Parathyroid adenoma (tissue), 2 donors: ENCODE measurements around the gene CCR5AS.

ENCODE experiments used
- H2AFZ ChIP-seq: fragments of 300-600 bp; sonication (generic); one replicate; pipeline ENCODE4 v1.7.0; 2017; ENCODE audit warnings: antibody characterized with exemption, mild to moderate bottlenecking
- H3K27ac ChIP-seq: fragments of 300-600 bp; sonication (generic); one replicate; pipeline ENCODE4 v1.7.0; 2017
- H3K27me3 ChIP-seq: fragments of 300-600 bp; sonication (generic); one replicate; pipeline ENCODE4 v1.7.0; 2017; ENCODE audit warnings: low read length; ENCODE audit not compliant: control insufficient read depth, insufficient read depth
- H3K36me3 ChIP-seq: fragments of 300-600 bp; sonication (generic); one replicate; pipeline ENCODE4 v1.7.0; 2017; ENCODE audit warnings: low read length; ENCODE audit not compliant: control insufficient read depth, insufficient read depth
- H3K4me1 ChIP-seq: fragments of 300-600 bp; sonication (generic); one replicate; pipeline ENCODE4 v1.7.0; 2017; ENCODE audit warnings: control low read depth
- H3K4me2 ChIP-seq: fragments of 300-600 bp; sonication (generic); one replicate; pipeline ENCODE4 v1.7.0; 2017; ENCODE audit warnings: low read length
- H3K4me3 ChIP-seq: fragments of 300-600 bp; sonication (generic); one replicate; pipeline ENCODE4 v1.7.0; 2017; ENCODE audit warnings: low read depth, low read length
- H3K79me2 ChIP-seq: fragments of 300-600 bp; sonication (generic); one replicate; pipeline ENCODE4 v1.7.0; 2017; ENCODE audit warnings: control low read depth
- H3K9ac ChIP-seq: fragments of 300-600 bp; sonication (generic); one replicate; pipeline ENCODE4 v1.7.0; 2017; ENCODE audit warnings: mild to moderate bottlenecking
- H3K9me3 ChIP-seq: fragments of 300-600 bp; sonication (generic); one replicate; pipeline ENCODE4 v1.7.0; 2017; ENCODE audit warnings: low read length; ENCODE audit not compliant: control insufficient read depth
- CTCF ChIP-seq: fragments of 300-600 bp; sonication (generic); IDR thresholded peaks from one replicate; pipeline ENCODE4 v1.7.0; 2017; ENCODE audit warnings: antibody characterized with exemption, mild to moderate bottlenecking
- donor health status: primary hyperparathyroidism.

CCR5AS gene

GRCh38 chr3:46412786-46413298, 6.0 kb upstream of the CCR5AS start:
- Histone ChIP-seq H3K27me3 (no peaks in the 10 kb centered on the region), H3K4me3 (no peak overlapping the region), H3K9ac (no peak overlapping the region), H3K4me2 (no peak overlapping the region), H3K36me3 (no peaks in the 10 kb centered on the region), H3K9me3 (no peaks in the 10 kb centered on the region), H3K79me2 (no peaks in the 10 kb centered on the region), H3K4me1 (no peaks in the 10 kb centered on the region), H3K27ac (no peak overlapping the region), H2AFZ (no peak overlapping the region)
- TF ChIP-seq CTCF = no peak

- no peak for TF ChIP-seq CTCF
- Histone ChIP-seq H3K9me3 (no peaks in the 10 kb centered on the region), H3K27me3 (no peaks in the 10 kb centered on the region), H3K36me3 (no peaks in the 10 kb centered on the region), H3K27ac (no peak overlapping the region), H3K4me2 (no peak overlapping the region), H3K79me2 (no peaks in the 10 kb centered on the region), H2AFZ (no peak overlapping the region), H3K4me1 (no peaks in the 10 kb centered on the region), H3K9ac (no peak overlapping the region), H3K4me3 (no peak overlapping the region)
Observed at GRCh38 chr3:46411271-46411670, 4.4 kb upstream of the CCR5AS start.

- H3K4me3 ChIP-seq = no peak overlapping the region
- H2AFZ ChIP-seq = no peak overlapping the region
- H3K4me2 ChIP-seq = no peak overlapping the region
- H3K4me1 ChIP-seq = no peaks in the 10 kb centered on the region
- TF ChIP-seq CTCF = no peak
- no peaks in the 10 kb centered on the region for H3K9me3 ChIP-seq
- H3K9ac ChIP-seq = no peak overlapping the region
- no peak overlapping the region for H3K27ac ChIP-seq
- no peaks in the 10 kb centered on the region for H3K36me3 ChIP-seq
- no peaks in the 10 kb centered on the region for H3K27me3 ChIP-seq
- no peaks in the 10 kb centered on the region for H3K79me2 ChIP-seq
Observed at GRCh38 chr3:46410669-46411068, 3.8 kb upstream of the CCR5AS start.

DNA sequence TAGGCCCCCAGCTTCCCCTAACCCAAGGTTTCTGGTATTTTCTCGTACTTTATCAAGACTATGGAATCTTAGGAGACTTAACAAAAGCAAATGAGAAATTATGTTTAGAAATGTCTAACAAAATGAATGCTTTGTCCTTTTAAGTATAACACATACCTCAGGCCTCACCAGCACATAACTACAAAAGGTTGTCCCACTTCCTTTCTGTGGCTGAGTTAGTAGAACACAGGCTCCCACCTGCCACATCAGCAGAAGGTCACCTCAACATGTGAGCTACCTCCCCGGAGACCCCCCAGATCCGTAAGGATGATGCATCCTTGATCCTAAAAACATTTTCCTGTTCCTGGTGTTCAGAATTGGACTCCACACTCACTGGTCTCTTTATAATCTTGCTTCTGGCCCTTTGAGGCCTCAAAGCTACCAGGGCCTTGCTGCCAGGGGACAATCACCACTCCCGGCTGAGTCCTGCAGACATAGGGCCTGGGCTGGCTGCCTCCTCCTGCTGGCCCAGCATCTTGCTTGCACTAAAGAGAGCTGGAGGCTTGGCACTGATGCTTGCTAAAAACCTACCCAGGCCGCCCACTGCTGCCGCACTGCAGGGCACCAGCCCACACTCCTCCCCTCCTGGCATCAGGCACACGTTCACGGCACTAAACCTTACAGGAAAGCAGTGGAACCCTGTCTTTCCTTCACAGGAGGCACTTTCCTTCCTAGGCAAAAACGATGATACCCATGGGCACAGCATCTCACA, 3.0 kb upstream of the CCR5AS start:
- Histone ChIP-seq H3K4me3 (no peak overlapping the region), H3K4me2 (no peak overlapping the region), H3K4me1 (no peaks in the 10 kb centered on the region), H3K9me3 (no peaks in the 10 kb centered on the region), H3K79me2 (no peaks in the 10 kb centered on the region), H3K27ac (no peak overlapping the region), H3K36me3 (no peaks in the 10 kb centered on the region), H3K9ac (no peak overlapping the region), H3K27me3 (no peaks in the 10 kb centered on the region), H2AFZ (no peak overlapping the region)
- no peak for TF ChIP-seq CTCF

DNA sequence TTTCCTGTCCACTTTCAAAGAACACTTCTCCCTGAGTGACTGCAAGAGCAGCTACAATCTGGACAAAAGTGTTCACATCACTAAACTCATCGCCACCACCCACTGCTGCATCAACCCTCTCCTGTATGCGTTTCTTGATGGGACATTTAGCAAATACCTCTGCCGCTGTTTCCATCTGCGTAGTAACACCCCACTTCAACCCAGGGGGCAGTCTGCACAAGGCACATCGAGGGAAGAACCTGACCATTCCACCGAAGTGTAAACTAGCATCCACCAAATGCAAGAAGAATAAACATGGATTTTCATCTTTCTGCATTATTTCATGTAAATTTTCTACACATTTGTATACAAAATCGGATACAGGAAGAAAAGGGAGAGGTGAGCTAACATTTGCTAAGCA, 2.0 kb upstream of the CCR5AS start:
- Histone ChIP-seq H3K4me1 (no peaks in the 10 kb centered on the region), H3K79me2 (no peaks in the 10 kb centered on the region), H3K4me2 (no peak overlapping the region), H3K27me3 (no peaks in the 10 kb centered on the region), H2AFZ (no peak overlapping the region), H3K9me3 (no peaks in the 10 kb centered on the region), H3K36me3 (no peaks in the 10 kb centered on the region), H3K4me3 (no peak overlapping the region), H3K9ac (no peak overlapping the region), H3K27ac (no peak overlapping the region)
- TF ChIP-seq CTCF = no peak
